GM15510 (cell line): ENCODE data around the gene KLHL30.

Experiments
- POLR2A ChIP-seq: IDR thresholded peaks from 3 replicates; pipeline ENCODE4 v1.6.1; 2011; ENCODE audit warnings: borderline replicate concordance; ENCODE audit not compliant: insufficient read length; ENCODE audit errors: extremely low read depth

KLHL30 gene, protein sequence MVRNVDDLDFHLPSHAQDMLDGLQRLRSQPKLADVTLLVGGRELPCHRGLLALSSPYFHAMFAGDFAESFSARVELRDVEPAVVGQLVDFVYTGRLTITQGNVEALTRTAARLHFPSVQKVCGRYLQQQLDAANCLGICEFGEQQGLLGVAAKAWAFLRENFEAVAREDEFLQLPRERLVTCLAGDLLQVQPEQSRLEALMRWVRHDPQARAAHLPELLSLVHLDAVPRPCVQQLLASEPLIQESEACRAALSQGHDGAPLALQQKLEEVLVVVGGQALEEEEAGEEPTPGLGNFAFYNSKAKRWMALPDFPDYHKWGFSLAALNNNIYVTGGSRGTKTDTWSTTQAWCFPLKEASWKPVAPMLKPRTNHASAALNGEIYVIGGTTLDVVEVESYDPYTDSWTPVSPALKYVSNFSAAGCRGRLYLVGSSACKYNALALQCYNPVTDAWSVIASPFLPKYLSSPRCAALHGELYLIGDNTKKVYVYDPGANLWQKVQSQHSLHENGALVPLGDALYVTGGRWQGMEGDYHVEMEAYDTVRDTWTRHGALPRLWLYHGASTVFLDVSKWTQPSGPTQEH

DNA sequence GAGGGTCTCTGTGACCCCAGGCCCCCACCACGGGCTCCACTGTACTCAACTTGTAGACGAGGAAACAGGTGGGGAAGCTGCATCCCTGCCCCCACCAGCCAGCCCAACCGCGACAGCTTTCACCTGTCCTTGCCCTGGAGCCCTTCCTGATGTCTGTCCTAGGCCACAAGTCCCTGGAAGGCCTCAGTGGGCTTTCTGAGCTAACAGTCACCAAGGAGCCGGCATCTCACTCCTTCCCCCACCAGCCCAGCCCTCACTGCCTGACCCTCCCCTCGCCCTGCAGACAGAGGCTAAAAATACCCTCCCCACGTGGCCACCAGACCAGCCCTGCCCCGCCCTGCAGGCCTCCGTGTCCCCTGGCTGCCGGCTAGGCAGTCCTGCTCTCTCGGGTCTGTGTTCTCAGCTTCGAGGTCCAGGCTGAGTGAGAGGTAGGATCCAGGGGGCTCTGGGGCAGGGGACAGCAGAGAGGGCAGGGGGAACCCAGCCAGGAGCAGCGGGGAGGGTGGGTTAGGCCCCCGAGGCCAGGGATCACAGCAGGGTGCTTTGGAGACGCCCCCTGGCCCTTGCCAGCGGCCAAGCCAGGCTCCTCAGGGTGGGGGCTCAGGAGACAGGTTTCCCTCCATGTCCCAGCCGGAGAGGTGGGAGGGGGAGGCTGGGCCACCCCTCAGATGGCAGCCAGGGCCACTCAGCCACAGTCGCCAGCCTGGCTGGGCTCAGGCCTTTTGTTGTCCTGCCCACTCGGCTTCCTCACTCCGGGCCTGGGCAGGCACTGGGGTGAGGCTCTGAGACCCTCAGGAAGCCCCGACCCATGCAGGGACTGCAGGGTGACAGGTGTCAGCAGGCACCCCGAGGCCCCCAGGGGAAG, at the start of gene KLHL30:
Gene KLHL30 (plus strand): TSS at position 338 of the 865 bp plus-strand sequence. CDS start 2,087 bp downstream, outside the sequence.
- no peak for TF ChIP-seq POLR2A

- no peak for TF ChIP-seq POLR2A
Observed at GRCh38 chr2:238090887-238091286, 47.6 kb upstream of the KLHL30 start.

DNA sequence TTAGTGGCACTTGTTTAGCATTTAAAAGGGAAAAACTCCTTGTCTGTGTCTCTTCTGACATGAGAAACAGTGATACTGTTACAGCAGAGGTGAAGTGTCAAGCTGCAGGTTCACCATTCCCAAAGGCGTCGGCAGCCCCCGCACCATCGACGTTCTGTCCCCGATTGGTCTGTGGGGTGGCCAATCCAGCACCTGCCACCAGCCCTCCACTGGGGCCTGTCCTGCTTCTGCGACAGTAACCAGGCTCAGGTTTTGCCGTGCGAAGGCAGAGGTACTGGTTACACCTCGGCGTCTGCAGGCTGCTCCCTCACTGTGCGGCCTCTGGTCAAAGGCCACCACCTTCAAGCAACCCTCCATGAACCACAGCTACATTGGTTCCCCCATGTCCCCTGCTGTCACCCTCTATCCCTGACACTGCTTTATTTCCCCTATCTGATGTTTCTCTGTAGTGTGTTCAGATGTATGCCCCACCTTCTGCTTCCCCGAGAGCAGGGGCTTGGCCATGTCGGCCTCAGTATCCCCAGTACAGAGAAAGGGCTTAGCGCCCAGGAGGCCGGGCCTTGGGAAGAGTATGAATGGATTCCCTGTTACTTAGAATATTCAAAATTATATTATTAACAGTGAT, 46.9 kb upstream of the KLHL30 start:
- no peak for TF ChIP-seq POLR2A

DNA sequence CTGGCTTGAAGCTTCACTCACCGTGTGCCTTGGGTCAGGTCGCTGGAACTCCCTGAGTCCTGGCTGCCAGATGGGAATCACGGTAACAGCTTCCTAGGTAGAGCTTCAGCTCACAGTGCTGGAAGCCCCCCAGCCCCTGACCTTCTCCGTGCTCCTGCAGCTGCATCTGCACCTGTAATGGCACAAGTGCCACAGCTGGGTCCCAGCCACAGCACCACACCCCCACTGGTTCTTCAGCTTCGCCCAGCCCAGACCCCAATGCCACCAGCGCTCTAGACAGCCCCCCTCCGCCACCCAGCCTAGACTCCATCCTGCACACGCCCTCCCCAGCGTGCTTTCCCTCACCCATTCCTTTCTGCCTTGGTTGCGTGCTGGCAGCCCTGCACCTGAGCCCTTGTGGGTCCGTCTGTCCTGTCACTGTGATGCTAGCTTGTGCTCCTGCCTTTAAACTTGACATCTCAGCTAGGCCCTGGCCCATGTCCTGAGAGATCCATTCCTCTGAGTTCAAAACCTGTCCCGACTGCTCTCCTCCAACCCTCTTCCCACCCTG, 45.9 kb upstream of the KLHL30 start:
- TF ChIP-seq POLR2A: no peak

DNA sequence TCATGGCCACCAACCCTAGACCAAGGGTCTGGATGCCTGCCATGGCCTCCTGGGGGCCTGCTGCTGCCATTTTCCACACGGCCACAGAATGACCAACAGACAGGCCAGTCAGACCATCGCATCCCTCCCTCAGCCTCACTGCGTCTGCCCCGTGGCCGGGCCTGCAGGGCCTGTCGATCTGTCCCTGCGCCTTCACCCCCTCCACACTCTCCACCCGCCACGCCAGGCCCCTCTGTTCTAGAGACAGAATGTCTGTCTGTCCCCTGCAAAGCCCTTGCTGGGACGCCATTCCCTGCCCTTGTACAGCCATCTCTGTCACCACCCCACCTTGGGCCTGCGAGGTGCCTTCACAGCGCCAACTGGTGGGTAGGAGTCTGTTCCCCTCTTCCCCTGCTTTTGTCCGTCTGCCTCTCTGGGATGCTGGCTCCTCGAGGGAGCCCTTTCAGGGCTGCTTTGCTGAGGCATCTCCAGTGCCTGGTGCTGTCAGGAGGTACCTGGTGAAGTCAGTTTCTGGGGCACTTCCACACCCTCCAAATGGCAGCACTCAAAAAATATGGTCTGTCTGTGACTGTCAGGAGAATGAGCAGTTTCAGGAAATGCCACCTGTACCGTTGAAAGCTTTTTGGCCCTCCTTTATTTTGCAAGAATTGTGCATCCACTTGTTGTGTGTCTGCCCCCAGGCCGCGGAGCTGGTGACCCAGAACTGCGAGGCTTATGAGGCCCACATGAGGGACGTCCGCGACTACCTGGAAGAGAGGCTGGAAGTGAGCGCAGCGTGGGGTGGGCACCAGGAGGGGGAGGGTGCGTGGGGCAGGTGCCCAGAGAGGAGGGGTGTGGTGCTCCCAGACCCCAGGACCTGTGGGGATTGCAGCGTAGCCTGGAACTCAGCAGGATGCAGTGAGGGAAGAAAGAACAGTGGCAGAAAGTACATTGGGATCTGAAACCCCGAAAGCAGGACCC, 45.0 kb upstream of the KLHL30 start:
- no peak for TF ChIP-seq POLR2A

- no peak for TF ChIP-seq POLR2A
Observed at GRCh38 chr2:238094438-238095022, 43.9 kb upstream of the KLHL30 start.

DNA sequence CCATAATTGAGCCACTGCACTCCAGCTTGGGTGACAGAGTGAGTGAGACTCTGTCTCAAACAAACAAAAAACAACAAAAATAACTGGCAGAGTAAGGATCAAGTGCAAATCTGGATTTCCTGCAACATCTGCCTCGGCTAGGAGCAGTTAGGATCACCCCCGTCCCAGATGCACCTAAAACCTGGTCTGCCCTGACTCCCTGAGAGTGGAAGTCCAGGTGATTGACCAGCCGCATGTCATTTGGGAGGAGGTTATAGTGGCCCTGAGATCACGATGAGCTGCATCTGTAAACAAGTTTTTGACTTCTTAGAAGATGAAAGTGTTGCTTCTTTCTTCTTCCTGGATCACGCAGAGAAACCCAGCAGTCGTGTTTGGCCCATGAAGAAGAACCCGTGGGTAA, 43.3 kb upstream of the KLHL30 start:
- TF ChIP-seq POLR2A: no peak

GRCh38 chr2:238096311-238097011, 42.0 kb upstream of the KLHL30 start:
- no peak for TF ChIP-seq POLR2A

GRCh38 chr2:238097201-238097987, 41.1 kb upstream of the KLHL30 start:
- TF ChIP-seq POLR2A: no peak

DNA sequence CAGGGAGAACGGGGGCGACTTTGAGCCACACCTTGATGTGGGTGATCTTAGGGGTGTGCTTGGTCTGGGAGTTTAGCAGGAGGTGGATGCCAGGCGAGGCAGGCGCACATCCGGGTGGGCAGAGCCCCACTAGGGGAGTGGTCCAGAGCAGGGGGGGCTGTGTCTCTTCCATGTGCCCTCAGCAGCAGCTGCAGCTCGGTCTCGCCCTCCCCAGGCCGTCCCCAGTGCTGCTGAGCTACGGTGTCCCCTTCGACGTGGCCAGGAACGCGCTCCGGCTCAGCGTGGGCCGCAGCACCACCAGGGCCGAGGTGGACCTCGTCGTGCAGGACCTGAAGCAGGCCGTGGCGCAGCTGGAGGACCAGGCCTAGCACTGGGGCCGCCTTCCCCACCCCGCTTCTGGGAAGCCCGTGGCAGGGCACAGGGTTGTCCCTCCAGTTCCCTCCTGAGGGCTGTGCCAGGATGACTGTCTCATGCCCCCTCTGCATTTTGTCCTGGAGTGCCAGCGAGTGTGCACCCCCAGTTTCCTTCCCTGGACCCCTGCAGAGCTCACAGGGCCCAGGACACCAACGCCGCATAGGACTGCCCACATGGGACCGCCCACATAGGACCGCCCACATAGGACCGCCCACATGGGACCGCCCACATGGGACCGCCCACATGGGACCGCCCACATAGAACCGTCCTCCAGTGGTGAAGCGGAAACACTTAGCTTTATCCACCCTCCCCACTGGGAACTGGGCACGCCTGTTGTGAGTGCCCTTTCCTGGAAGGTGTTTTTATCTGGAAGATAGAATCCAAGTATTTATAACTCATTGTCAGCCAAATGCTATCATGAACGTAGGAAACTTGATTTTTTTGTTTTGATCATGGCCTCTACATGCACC, 40.2 kb upstream of the KLHL30 start:
- TF ChIP-seq POLR2A: no peak
